K562 (cell line): ENCODE results near the gene TMC1. TPM values are rescaled to one million over a fixed set of nuclear protein-coding genes. Genes with fewer than 3 reads are reported as not detected.

Source experiments
- ATAC-seq: fragments of 200-7000 bp; cut with Tn5 transposase; 3 replicates; pipeline ENCODE4 v1.9.1; 2020; ENCODE audit warnings: moderate library complexity
- BruUV-seq: library from RNA; stranded (reverse); fragments of 400-500 nt; replicated peaks from 2 replicates; lab custom pipeline; 2021; lab: Mats Ljungman, UMichigan
- CTCF ChIA-PET: fragments of 300-600 bp; formaldehyde crosslinking; extraction: SDS; loops from one replicate; lab custom pipeline; 2021; ENCODE audit warnings: low intra/inter-chr PET ratio; lab: Yijun Ruan, JAX
- POLR2A ChIA-PET: fragments of 300-600, 350-650 bp; sonication (Branson Sonifier 250); formaldehyde crosslinking; extraction: SDS; loops from one replicate; lab custom pipeline; 2021; ENCODE audit warnings: antibody characterized with exemption, inconsistent platforms; lab: Yijun Ruan, JAX
- DNase-seq, 4 experiments: peaks; one replicate each; pipeline versions ENCODE4 v3.0.0 to v3.0.0-alpha.2; 2011 to 2018; ENCODE audit warnings: low spot score in 3 of 4, mixed read lengths in 3 of 4; ENCODE audit errors: extremely low read depth in 1 of 4
- FAIRE-seq: peaks from 2 replicates; lab custom pipeline; 2011; peaks lifted over from hg19 to GRCh38; lab: Jason Lieb, UNC
- H2AFZ ChIP-seq: 2 replicates; pipeline ENCODE4 v1.6.0; 2011; ENCODE audit warnings: low read depth, low read length, control low read depth, inconsistent platforms
- H3K27ac ChIP-seq: fragments of 200-600 bp; 3 replicates; pipeline ENCODE4 v1.8.0; 2011; ENCODE audit warnings: low read depth, mild to moderate bottlenecking, control low read depth, inconsistent platforms, low read length, moderate library complexity, mixed read lengths; ENCODE audit errors: extremely low read depth
- H3K27me3 ChIP-seq, 2 experiments: fragments of 300-600 bp in 1 of 2; 2 replicates in 1 of 2; 3 replicates in 1 of 2; pipeline versions ENCODE4 v1.6.0 to v1.8.0; 2011; ENCODE audit warnings: inconsistent platforms in 2 of 2, low read length in 2 of 2, mild to moderate bottlenecking in 1 of 2, mixed read lengths in 1 of 2, moderate library complexity in 1 of 2; ENCODE audit not compliant: control insufficient read depth in 2 of 2, insufficient read depth in 2 of 2
- H3K36me3 ChIP-seq: fragments of 300-600 bp; 3 replicates; pipeline ENCODE4 v1.8.0; 2011; ENCODE audit warnings: mild to moderate bottlenecking, low read length, inconsistent platforms; ENCODE audit not compliant: control insufficient read depth, insufficient read depth
- H3K4me1 ChIP-seq, 2 experiments: fragments of 200-600 bp in 1 of 2; replicated peaks in 1 of 2; 2 replicates in 1 of 2; 3 replicates in 1 of 2; pipeline versions ENCODE4 v1.5.1 to v1.8.0; 2011; ENCODE audit warnings: inconsistent platforms in 2 of 2, low read length in 2 of 2, mild to moderate bottlenecking in 1 of 2, mixed read lengths in 1 of 2, moderate library complexity in 1 of 2; ENCODE audit not compliant: control insufficient read depth in 2 of 2, insufficient read depth in 2 of 2
- H3K4me2 ChIP-seq: 2 replicates; pipeline ENCODE4 v1.6.1; 2011; ENCODE audit warnings: low read length, control low read depth, inconsistent platforms, mixed read lengths; ENCODE audit not compliant: insufficient read depth
- H3K4me3 ChIP-seq: fragments of 200-600 bp; sonication (generic), shearing (Covaris generic); 2 replicates; pipeline ENCODE4 v1.5.1; 2016; ENCODE audit warnings: control low read depth, inconsistent platforms
- H3K79me2 ChIP-seq: fragments of 200-600 bp; 3 replicates; pipeline ENCODE4 v1.8.0; 2011; ENCODE audit warnings: low read length, inconsistent platforms; ENCODE audit not compliant: control insufficient read depth, insufficient read depth
- H3K9ac ChIP-seq, 2 experiments: 2 replicates each; pipeline versions ENCODE4 v1.6.0 to v1.6.1; 2011; ENCODE audit warnings: low read depth in 2 of 2, low read length in 2 of 2, control low read depth in 1 of 2, inconsistent platforms in 1 of 2, mild to moderate bottlenecking in 1 of 2, mixed read lengths in 1 of 2; ENCODE audit not compliant: insufficient read depth in 1 of 2
- H3K9me1 ChIP-seq: one replicate; pipeline ENCODE4 v1.6.0; 2011; ENCODE audit warnings: inconsistent platforms, mild to moderate bottlenecking, low read length, moderate library complexity; ENCODE audit not compliant: control insufficient read depth, insufficient read depth
- H3K9me3 ChIP-seq: replicated peaks from 2 replicates; pipeline ENCODE4 v1.5.1; 2011; ENCODE audit warnings: low read depth, low read length, inconsistent platforms; ENCODE audit not compliant: control insufficient read depth, insufficient read depth
- H4K20me1 ChIP-seq: replicated peaks from 2 replicates; pipeline ENCODE4 v1.6.1; 2011; ENCODE audit warnings: low read length, inconsistent platforms, mixed read lengths; ENCODE audit not compliant: control insufficient read depth, insufficient read depth
- ARHGAP35 ChIP-seq: fragments of 450-650 bp; IDR thresholded peaks from 2 replicates; pipeline ENCODE4 v1.6.1; 2018; ENCODE audit not compliant: partially characterized antibody
- CBFB ChIP-seq: sonication (generic); formaldehyde crosslinking; IDR thresholded peaks from 2 replicates; pipeline ENCODE4 v1.4.0; 2020; ENCODE audit warnings: mild to moderate bottlenecking, missing genetic modification reagents
- DACH1 ChIP-seq: fragments of 450-650 bp; IDR thresholded peaks from 2 replicates; pipeline ENCODE4 v1.6.1; 2018; ENCODE audit not compliant: partially characterized antibody
- EP400 ChIP-seq: fragments of 450-650 bp; IDR thresholded peaks from 2 replicates; pipeline ENCODE4 v1.6.1; 2017; ENCODE audit warnings: antibody characterized with exemption, mild to moderate bottlenecking, moderate library complexity
- ETV5 ChIP-seq: sonication (generic); formaldehyde crosslinking; IDR thresholded peaks from 2 replicates; pipeline ENCODE4 v1.4.0; 2020; ENCODE audit warnings: low read depth, mild to moderate bottlenecking, missing genetic modification reagents
- HDAC3 ChIP-seq: fragments of 450-650 bp; IDR thresholded peaks from 2 replicates; pipeline ENCODE4 v1.6.1; 2018; ENCODE audit warnings: borderline replicate concordance, mild to moderate bottlenecking, moderate library complexity; ENCODE audit not compliant: partially characterized antibody
- MCM7 ChIP-seq, 2 experiments: fragments of 450-650 bp; IDR thresholded peaks; 2 replicates each; pipeline ENCODE4 v1.6.1; 2016 to 2018
- NCOA4 ChIP-seq: fragments of 450-650 bp; IDR thresholded peaks from 2 replicates; pipeline ENCODE4 v1.6.1; 2018; ENCODE audit warnings: mild to moderate bottlenecking; ENCODE audit not compliant: partially characterized antibody
- NFIX ChIP-seq: fragments of 250-450 bp; sonication (Bioruptor Pico); IDR thresholded peaks from 2 replicates; pipeline ENCODE4 v1.4.0; 2020; ENCODE audit warnings: low read depth, mild to moderate bottlenecking, moderate library complexity
- PCBP2 ChIP-seq: fragments of 200-400 bp; formaldehyde crosslinking; IDR thresholded peaks from 2 replicates; pipeline ENCODE4 v1.6.1; 2018; ENCODE audit warnings: low read length, low read depth, mild to moderate bottlenecking, moderate library complexity; ENCODE audit not compliant: poor library complexity, severe bottlenecking
- PHB ChIP-seq: fragments of 250-450 bp; sonication (Bioruptor Pico); IDR thresholded peaks from 2 replicates; pipeline ENCODE4 v1.5.0; 2021
- TAF1 ChIP-seq: IDR thresholded peaks from 2 replicates; pipeline ENCODE4 v1.6.1; 2011; ENCODE audit warnings: mild to moderate bottlenecking, low read length, moderate library complexity; ENCODE audit not compliant: insufficient read depth, control insufficient read depth, severe bottlenecking; ENCODE audit errors: extremely low read depth
- ZFP1 ChIP-seq: fragments of 450-650 bp; formaldehyde crosslinking; IDR thresholded peaks from 2 replicates; pipeline ENCODE4 v1.4.0; 2020; ENCODE audit warnings: mild to moderate bottlenecking, mixed read lengths
- ZNF212 ChIP-seq: fragments of 450-650 bp; formaldehyde crosslinking; IDR thresholded peaks from 2 replicates; pipeline ENCODE4 v1.4.0; 2020; ENCODE audit warnings: mild to moderate bottlenecking
- ZNF507 ChIP-seq: conservative IDR thresholded peaks from 2 replicates; pipeline ENCODE4 v1.6.1; 2017; ENCODE audit warnings: missing genetic modification characterization, missing compliant biosample characterization
- ZNF695 ChIP-seq: fragments of 450-650 bp; formaldehyde crosslinking; IDR thresholded peaks from 2 replicates; pipeline ENCODE4 v1.4.0; 2020; ENCODE audit warnings: mild to moderate bottlenecking, moderate library complexity
- ZNF77 ChIP-seq: fragments of 250-450 bp; sonication (Bioruptor Pico); IDR thresholded peaks from 2 replicates; pipeline ENCODE4 v1.5.0; 2020
- WGBS: fragments of 100-300 bp; shearing (Covaris generic); methylation state at CpG from one replicate; pipeline ENCODE4 v1.1.6; 2016; ENCODE audit warnings: low coverage, mixed read lengths; ENCODE audit not compliant: insufficient coverage; ENCODE audit errors: missing lambda C conversion rate; 5-methylcytosine and 5-hydroxymethylcytosine counted together
- in situ Hi-C: fragments of 300-500 bp; cut with MboI; formaldehyde crosslinking; loops from 4 replicates; pipeline ENCODE4 v1.15.0; 2018; ENCODE audit warnings: inconsistent platforms, mixed read lengths
- intact Hi-C: fragments of 100-400 bp; cut with micrococcal nuclease; formaldehyde crosslinking; loops from 2 replicates; pipeline ENCODE4 v1.14.2; 2022
- polyA plus RNA-seq, 8 experiments: library from polyadenylated mRNA; depleted of rRNA in 4 of 8; stranded (reverse) in 5 of 8; unstranded in 3 of 8; fragments of >200 nt; fragmentation: Nextera tagmentation in 2 of 8; fragmentation: Illumina TruSeq in 1 of 8; extraction: Ambion mirVana in 2 of 8; extraction: Trizol in 1 of 8; gene quantifications; 2 replicates each; pipeline versions ENCODE4 v1.2.1 to v1.2.3, GENCODE V29; 2011 to 2014; ENCODE audit warnings: inconsistent platforms in 1 of 8, missing spikeins in 1 of 8
- total RNA-seq, 7 experiments: library from RNA; depleted of rRNA in 6 of 7; stranded (reverse); fragments of >200 nt in 6 of 7; fragmentation: Illumina TruSeq in 2 of 7; extraction: Trizol in 2 of 7; gene quantifications; 2 replicates each; pipeline versions ENCODE4 v1.2.1 to v1.2.3, GENCODE V29; 2011 to 2021; ENCODE audit warnings: low replicate concordance in 1 of 7
- TF ChIP-seq, protein P1 (sequence below): sonication (generic); formaldehyde crosslinking; IDR thresholded peaks from 2 replicates; pipeline ENCODE4 v1.8.1; 2023; ENCODE audit warnings: mild to moderate bottlenecking, missing genetic modification reagents

Gene TMC1
- total and polyA plus RNA-seq, 9 of the 15 experiments (the other 6 are each of a cell fraction or from before 2014, with no cell fraction given) = 0.10 to 0.15 TPM; not detected in 7

DNA sequence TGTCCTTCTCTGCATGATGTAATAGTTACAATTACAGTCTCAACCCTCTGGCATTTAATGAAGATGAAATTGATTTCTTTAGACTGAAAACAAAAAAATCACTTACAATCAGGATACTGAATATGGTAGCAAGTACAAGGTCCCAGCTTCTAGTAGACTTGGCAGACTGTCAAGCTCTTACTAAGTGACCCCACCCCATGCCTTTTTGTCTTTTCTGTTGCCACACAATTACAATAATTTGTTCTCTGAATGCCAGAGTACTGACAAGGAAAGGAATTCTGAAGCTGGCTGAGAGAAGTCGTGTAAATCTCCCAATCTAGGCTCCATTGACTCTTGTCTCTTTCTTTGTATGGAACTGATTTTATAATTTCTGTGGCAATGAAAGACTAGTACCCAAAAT lies 154.2 kb downstream of the TMC1 start:
- no peaks in the 10 kb centered on the region for H3K36me3 ChIP-seq
- no peaks in the 10 kb centered on the region for H4K20me1 ChIP-seq
- H3K9me1 ChIP-seq = no peaks in the 10 kb centered on the region
- H3K4me2 ChIP-seq = no peak overlapping the region
- H3K4me1 ChIP-seq = no peaks in the 10 kb centered on the region
- ChIA-PET CTCF (no interaction called here), POLR2A (interaction anchor here (0.6 kb wide), 1 partner anchor 474 kb away, joined by 4 read pairs; no protein-coding TSS in a partner anchor)
- no peak overlapping the region for H3K9ac ChIP-seq
- H2AFZ ChIP-seq = no peak overlapping the region
- no TSS peak for BruUV-seq
- intact Hi-C loops (no loop called here), in situ Hi-C loops (no loop called here)
- 0% methylated on average over 1 of the region's 1 CpG for WGBS
- H3K27me3 ChIP-seq = no peaks in the 10 kb centered on the region
- no peak for DNase-seq
- H3K9me3 ChIP-seq = no peaks in the 10 kb centered on the region
- no peaks in the 10 kb centered on the region for H3K79me2 ChIP-seq
- no peak overlapping the region for H3K4me3 ChIP-seq
- TF ChIP-seq ZNF77 (CRISPR knock-in tag) (no peak), PHB (CRISPR knock-in tag) (no peak), EP400 (no peak), ZFP1 (CRISPR knock-in tag) (no peak), TAF1 (no peak), HDAC3 (no peak), ETV5 (CRISPR knock-in tag) (no peak), ARHGAP35 (no peak), PCBP2 (no peak), NCOA4 (no peak), ZNF507 (tag) (no peak), MCM7 (IDR thresholded peaks at IDR 0.05) (no peak), CBFB (CRISPR knock-in tag) (no peak), ZNF212 (CRISPR knock-in tag) (no peak), DACH1 (no peak), NFIX (CRISPR knock-in tag) (no peak), ZNF695 (CRISPR knock-in tag) (no peak)
- TF ChIP-seq, protein P1, sequence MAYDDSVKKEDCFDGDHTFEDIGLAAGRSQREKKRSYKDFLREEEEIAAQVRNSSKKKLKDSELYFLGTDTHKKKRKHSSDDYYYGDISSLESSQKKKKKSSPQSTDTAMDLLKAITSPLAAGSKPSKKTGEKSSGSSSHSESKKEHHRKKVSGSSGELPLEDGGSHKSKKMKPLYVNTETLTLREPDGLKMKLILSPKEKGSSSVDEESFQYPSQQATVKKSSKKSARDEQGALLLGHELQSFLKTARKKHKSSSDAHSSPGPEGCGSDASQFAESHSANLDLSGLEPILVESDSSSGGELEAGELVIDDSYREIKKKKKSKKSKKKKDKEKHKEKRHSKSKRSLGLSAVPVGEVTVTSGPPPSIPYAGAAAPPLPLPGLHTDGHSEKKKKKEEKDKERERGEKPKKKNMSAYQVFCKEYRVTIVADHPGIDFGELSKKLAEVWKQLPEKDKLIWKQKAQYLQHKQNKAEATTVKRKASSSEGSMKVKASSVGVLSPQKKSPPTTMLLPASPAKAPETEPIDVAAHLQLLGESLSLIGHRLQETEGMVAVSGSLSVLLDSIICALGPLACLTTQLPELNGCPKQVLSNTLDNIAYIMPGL = no peak
- ATAC-seq = no peak
- no peak overlapping the region for H3K27ac ChIP-seq
- no peak for FAIRE-seq
